GM12878 (cell line): Measurements from ENCODE around the gene TOMM20L. TPM values are rescaled to one million over a fixed set of nuclear protein-coding genes. Genes with fewer than 3 reads are reported as not detected.

Experiments
- ATAC-seq: fragments of 200-7000 bp; cut with Tn5 transposase; 3 replicates; pipeline ENCODE4 v1.9.1; 2020; ENCODE audit warnings: mild to moderate bottlenecking, moderate library complexity
- BruUV-seq: library from RNA; stranded (reverse); fragments of 400-500 nt; replicated peaks from 2 replicates; lab custom pipeline; 2021; lab: Mats Ljungman, UMichigan
- CTCF ChIA-PET: fragments of 300-600 bp; sonication (Branson Sonifier 250); formaldehyde crosslinking; extraction: SDS; loops from one replicate; lab custom pipeline; 2021; ENCODE audit warnings: inconsistent platforms; lab: Yijun Ruan, JAX
- POLR2A ChIA-PET: fragments of 350-600 bp; formaldehyde crosslinking; extraction: SDS; loops from one replicate; lab custom pipeline; 2021; ENCODE audit warnings: inconsistent platforms; lab: Charles Lee
- RAD21 ChIA-PET: fragments of 300-600 bp; sonication (Branson Sonifier 250); formaldehyde crosslinking; loops from one replicate; lab custom pipeline; 2023; ENCODE audit warnings: antibody characterized with exemption; ENCODE audit not compliant: unreplicated experiment; lab: Charles Lee
- SMC1A ChIA-PET: fragments of 300-600 bp; sonication (Branson Sonifier 250); formaldehyde crosslinking; loops from one replicate; lab custom pipeline; 2023; ENCODE audit not compliant: unreplicated experiment, uncharacterized antibody; lab: Charles Lee
- DNase-seq: peaks from one replicate; pipeline ENCODE4 v3.0.0-alpha.2; 2011; ENCODE audit warnings: low read depth, low spot score
- FAIRE-seq: peaks from 3 replicates; lab custom pipeline; 2011; peaks lifted over from hg19 to GRCh38; lab: Jason Lieb, UNC
- H2AFZ ChIP-seq: 2 replicates; pipeline ENCODE4 v1.6.0; 2011; ENCODE audit warnings: low read depth, low read length, control low read depth; ENCODE audit not compliant: control insufficient read depth
- H3K27ac ChIP-seq: 2 replicates; pipeline ENCODE4 v1.5.1; 2011; ENCODE audit warnings: control low read depth; ENCODE audit not compliant: control insufficient read depth, insufficient read depth
- H3K27me3 ChIP-seq, 2 experiments: replicated peaks in 1 of 2; 2 replicates each; pipeline versions ENCODE4 v1.6.0 to v1.6.1; 2011; ENCODE audit warnings: low read length in 1 of 2; ENCODE audit not compliant: control insufficient read depth in 2 of 2, insufficient read depth in 2 of 2
- H3K36me3 ChIP-seq, 2 experiments: 2 replicates each; pipeline ENCODE4 v1.5.1; 2011; ENCODE audit warnings: low read length in 1 of 2; ENCODE audit not compliant: control insufficient read depth in 2 of 2, insufficient read depth in 2 of 2
- H3K4me1 ChIP-seq: 2 replicates; pipeline ENCODE4 v1.6.1; 2011; ENCODE audit warnings: mild to moderate bottlenecking, low read length, moderate library complexity, mixed read lengths; ENCODE audit not compliant: control insufficient read depth, insufficient read depth
- H3K4me2 ChIP-seq: 2 replicates; pipeline ENCODE4 v1.6.0; 2011; ENCODE audit warnings: control low read depth; ENCODE audit not compliant: control insufficient read depth, insufficient read depth
- H3K4me3 ChIP-seq: fragments of 200-600 bp; sonication (generic); 2 replicates; pipeline ENCODE4 v1.5.1; 2016
- H3K79me2 ChIP-seq: 2 replicates; pipeline ENCODE4 v1.6.0; 2011; ENCODE audit warnings: low read length; ENCODE audit not compliant: control insufficient read depth, insufficient read depth
- H3K9ac ChIP-seq: 2 replicates; pipeline ENCODE4 v1.8.0; 2011; ENCODE audit warnings: low read length, control low read depth, mixed read lengths; ENCODE audit not compliant: control insufficient read depth, insufficient read depth
- H3K9me3 ChIP-seq: replicated peaks from 3 replicates; pipeline ENCODE4 v1.5.1; 2011; ENCODE audit warnings: mild to moderate bottlenecking, low read length; ENCODE audit not compliant: control insufficient read depth, insufficient read depth
- H4K20me1 ChIP-seq: 2 replicates; pipeline ENCODE4 v1.6.0; 2011; ENCODE audit not compliant: control insufficient read depth, insufficient read depth
- ATF2 ChIP-seq: IDR thresholded peaks from 2 replicates; pipeline ENCODE4 v1.6.1; 2012; ENCODE audit warnings: low read length, inconsistent platforms
- BACH1 ChIP-seq: fragments of 450-650 bp; IDR thresholded peaks from 2 replicates; pipeline ENCODE4 v1.6.1; 2017; ENCODE audit warnings: mild to moderate bottlenecking, borderline replicate concordance
- BCL11A ChIP-seq: IDR thresholded peaks from 2 replicates; pipeline ENCODE4 v1.6.1; 2011; ENCODE audit warnings: low read depth, low read length
- E2F4 ChIP-seq: IDR thresholded peaks from 2 replicates; pipeline ENCODE4 v1.6.1; 2012; ENCODE audit warnings: low read depth, low read length, improper control_type of control experiment
- IKZF1 ChIP-seq: fragments of 450-650 bp; conservative IDR thresholded peaks from 2 replicates; pipeline ENCODE4 v1.6.1; 2017; ENCODE audit warnings: antibody characterized with exemption, mild to moderate bottlenecking
- MAX ChIP-seq: IDR thresholded peaks from 2 replicates; pipeline ENCODE4 v1.6.1; 2012; ENCODE audit warnings: low read depth, low read length, improper control_type of control experiment
- MTA3 ChIP-seq: IDR thresholded peaks from 2 replicates; pipeline ENCODE4 v1.6.1; 2012; ENCODE audit warnings: low read length, inconsistent platforms, borderline replicate concordance
- PML ChIP-seq: IDR thresholded peaks from 2 replicates; pipeline ENCODE4 v1.6.1; 2012; ENCODE audit warnings: low read length, inconsistent platforms
- POLR2AphosphoS2 ChIP-seq: IDR thresholded peaks from 2 replicates; pipeline ENCODE4 v1.6.1; 2011; ENCODE audit warnings: low read depth, mild to moderate bottlenecking, low read length, improper control_type of control experiment, moderate library complexity
- POU2F2 ChIP-seq: IDR thresholded peaks from 3 replicates; pipeline ENCODE4 v1.6.1; 2011; ENCODE audit warnings: low read depth, mild to moderate bottlenecking, low read length, borderline replicate concordance
- SKIL ChIP-seq: fragments of 450-650 bp; IDR thresholded peaks from 2 replicates; pipeline ENCODE4 v1.6.1; 2017; ENCODE audit warnings: mild to moderate bottlenecking, low read depth, inconsistent platforms; ENCODE audit not compliant: poor library complexity, severe bottlenecking
- SMAD1 ChIP-seq: fragments of 450-650 bp; IDR thresholded peaks from 2 replicates; pipeline ENCODE4 v1.6.1; 2018; ENCODE audit warnings: mild to moderate bottlenecking, low read depth; ENCODE audit not compliant: partially characterized antibody
- SP1 ChIP-seq: IDR thresholded peaks from one replicate; pipeline ENCODE4 v1.6.1; 2011; ENCODE audit warnings: low read depth, low read length
- ZBTB11 ChIP-seq: fragments of 450-650 bp; formaldehyde crosslinking; IDR thresholded peaks from 2 replicates; pipeline ENCODE4 v1.5.0; 2022; ENCODE audit warnings: mild to moderate bottlenecking, missing genetic modification characterization
- ZNF384 ChIP-seq: IDR thresholded peaks from 2 replicates; pipeline ENCODE4 v1.6.1; 2012; ENCODE audit warnings: low read depth, mild to moderate bottlenecking, low read length, improper control_type of control experiment, borderline replicate concordance
- WGBS: methylation state at CpG from one replicate; pipeline ENCODE4 v1.1.6; 2016; ENCODE audit warnings: low lambda C conversion rate; ENCODE audit not compliant: insufficient replicate concordance, insufficient coverage; ENCODE audit errors: missing lambda C conversion rate; 5-methylcytosine and 5-hydroxymethylcytosine counted together
- in situ Hi-C: fragments of 300-500 bp; cut with MboI; formaldehyde crosslinking; loops from 9 replicates; pipeline ENCODE4 v1.14.3; 2018; ENCODE audit warnings: mixed read lengths
- intact Hi-C: fragments of 100-400 bp; cut with micrococcal nuclease; formaldehyde crosslinking; loops from one replicate; pipeline ENCODE4 v1.14.2; 2022; ENCODE audit not compliant: unreplicated experiment
- polyA plus RNA-seq, 11 experiments: library from polyadenylated mRNA; depleted of rRNA in 4 of 11; unstranded in 6 of 11; stranded (reverse) in 5 of 11; fragments of >200 nt; fragmentation: Nextera tagmentation in 4 of 11; fragmentation: Illumina TruSeq in 1 of 11; extraction: Ambion mirVana in 4 of 11; extraction: Trizol in 1 of 11; gene quantifications; 1 replicate in 1 of 11; 2 replicates in 10 of 11; pipeline versions ENCODE4 v1.2.1 to v1.2.3, GENCODE V29; 2011 to 2016; ENCODE audit warnings: inconsistent platforms in 2 of 11, missing spikeins in 2 of 11, low read depth in 1 of 11
- total RNA-seq, 4 experiments: library from RNA; depleted of rRNA in 3 of 4; stranded (reverse); fragments of >200 nt in 3 of 4; fragmentation: Illumina TruSeq in 1 of 4; extraction: Trizol in 1 of 4; gene quantifications; 2 replicates each; pipeline versions ENCODE4 v1.2.1 to v1.2.3, GENCODE V29; 2013 to 2021

TOMM20L gene
- total and polyA plus RNA-seq, 10 of the 15 experiments (the other 5 are each of a cell fraction or from before 2014, with no cell fraction given): 0.28 TPM; not detected in 9

- Histone ChIP-seq H3K27me3 (no peaks in the 10 kb centered on the region), H3K4me2 (peak overlapping the region; percentile 68), H3K9me3 (no peaks in the 10 kb centered on the region), H3K36me3 (0 out of 4 replicates have a peak, but pooled peaks cover 0 to 11% of the 10 kb centered on the region in 2 experiments), H3K27ac (peak overlapping the region; percentile 99), H3K4me1 (no peaks in the 10 kb centered on the region), H3K79me2 (peaks cover 44% of the 10 kb centered on the region), H2AFZ (peak overlapping the region; percentile 98), H4K20me1 (no peaks in the 10 kb centered on the region), H3K9ac (peak overlapping the region; percentile 97), H3K4me3 (peak overlapping the region; percentile 97)
- ATAC-seq (peak; percentile 16; the same call in 2 of the 3 replicates), DNase-seq (no peak), FAIRE-seq (no peak)
- ChIA-PET CTCF (interaction anchor here (0.7 kb wide), 1 partner anchor 130 kb away, joined by 3 read pairs; the partner anchor contains the start of gene ARID4A), POLR2A (interaction anchor here (0.7 to 3.0 kb wide), 3 partner anchors 130 to 1095 kb away, joined by 3 to 15 read pairs (median 3); partner anchors contain the start of gene ARID4A), RAD21 (no interaction called here), SMC1A (interaction anchor here (1.0 to 2.5 kb wide), 3 partner anchors 31 to 129 kb away, joined by 3 to 11 read pairs (median 5); partner anchors contain the start of gene ARID4A)
- under 1% methylated on average over 10 of the region's 10 CpGs for WGBS
- intact Hi-C loops (no loop called here), in situ Hi-C loops (no loop called here)
- BruUV-seq: TSS peak; percentile 83
- TF ChIP-seq BCL11A: no peak
- no peak for TF ChIP-seq BACH1
- 0 out of 2 replicates have a peak, but pooled peaks have one; percentile 6 for TF ChIP-seq PML
- no peak for TF ChIP-seq POLR2AphosphoS2
- no peak for TF ChIP-seq ATF2
- TF ChIP-seq ZNF384: no peak
- no peak for TF ChIP-seq POU2F2
- no peak for TF ChIP-seq E2F4
- no peak for TF ChIP-seq SMAD1
- TF ChIP-seq MAX: no peak
- no peak for TF ChIP-seq SKIL
- no peak for TF ChIP-seq SP1
- TF ChIP-seq MTA3: no peak
- TF ChIP-seq IKZF1: no peak
- TF ChIP-seq ZBTB11: peak; percentile 41; the same call in 1 of the 2 replicates
Observed at GRCh38 chr14:58428118-58428683, 32.5 kb downstream of the TOMM20L start.
